ENCODE results near the gene CADM3.

- TF ChIP-seq CTCF (conservative IDR thresholded peaks at IDR 0.05) (no peak), ZFX (IDR thresholded peaks at IDR 0.05) (no peak)
These were observed at the start of gene CADM3 for GRCh38 chr1:159171254-159171687.

Measured in C4-2B (cell line).